GM21786 (cell line): Measurements from ENCODE around the gene GJB5.

Experiments used
- ATAC-seq: cut with Tn5 transposase; IDR thresholded peaks from one replicate; pipeline ENCODE4 v1.9.1; 2021; ENCODE audit not compliant: unreplicated experiment

Gene GJB5

DNA sequence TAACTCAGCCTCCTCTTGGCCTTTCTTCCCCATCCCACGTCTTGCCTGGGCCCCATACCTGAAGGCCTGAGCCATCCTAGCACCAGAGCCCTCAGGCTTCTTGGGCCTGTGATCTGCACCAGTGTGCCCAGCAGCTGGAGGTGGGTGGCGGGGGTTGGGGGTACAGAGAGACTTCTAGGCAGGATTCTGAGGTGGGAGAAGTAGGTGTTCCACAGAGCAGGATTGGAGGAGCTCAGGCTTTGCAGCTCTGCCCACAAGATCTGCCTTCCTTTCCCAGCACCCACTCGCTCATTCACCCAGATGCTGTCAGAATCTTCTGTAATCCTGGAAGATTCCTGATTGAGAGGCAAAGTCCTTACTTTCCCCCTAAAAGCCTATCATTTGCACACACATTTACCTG is 10.0 kb upstream of the GJB5 start:
- ATAC-seq, result no peak

DNA sequence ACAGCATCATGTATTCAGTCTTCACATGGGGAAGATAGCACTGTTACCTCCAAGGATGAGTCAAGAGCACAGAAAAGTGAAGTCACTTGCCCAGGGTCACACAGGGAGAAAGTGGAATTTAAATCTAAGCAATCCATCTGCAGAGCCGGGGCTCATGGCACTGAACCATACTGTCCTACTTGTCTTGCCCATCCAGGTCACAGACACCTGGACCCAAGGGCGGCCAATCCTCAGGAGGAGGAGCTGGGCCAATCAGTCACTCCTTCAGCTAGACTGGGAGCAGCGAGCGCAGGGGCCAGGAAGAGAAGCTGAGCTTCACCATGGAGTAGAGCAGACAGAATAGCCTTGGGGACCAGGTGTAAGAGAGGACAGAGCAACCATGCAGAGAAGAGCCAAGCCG is 9.2 kb upstream of the GJB5 start:
- ATAC-seq, result no peak

DNA sequence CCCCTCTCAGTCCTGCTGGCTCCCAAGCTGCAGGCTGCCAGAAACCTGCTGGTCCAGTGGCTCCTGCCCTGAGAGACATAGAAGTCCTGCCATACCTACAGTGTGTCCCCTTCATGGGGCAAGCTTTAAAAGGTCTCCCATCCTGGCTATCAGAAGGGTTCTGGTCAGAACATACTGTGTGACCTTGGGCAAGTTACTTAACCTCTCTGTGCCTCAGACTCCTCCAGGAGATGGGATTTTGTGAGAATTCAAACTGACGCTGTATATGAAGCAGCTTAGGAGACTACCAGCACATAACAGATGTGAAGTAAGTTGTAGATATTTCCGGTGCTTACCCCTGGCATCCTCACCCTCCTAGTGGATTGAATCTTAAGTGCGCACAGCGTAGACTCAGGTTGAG is 8.7 kb upstream of the GJB5 start:
- ATAC-seq, result no peak

DNA sequence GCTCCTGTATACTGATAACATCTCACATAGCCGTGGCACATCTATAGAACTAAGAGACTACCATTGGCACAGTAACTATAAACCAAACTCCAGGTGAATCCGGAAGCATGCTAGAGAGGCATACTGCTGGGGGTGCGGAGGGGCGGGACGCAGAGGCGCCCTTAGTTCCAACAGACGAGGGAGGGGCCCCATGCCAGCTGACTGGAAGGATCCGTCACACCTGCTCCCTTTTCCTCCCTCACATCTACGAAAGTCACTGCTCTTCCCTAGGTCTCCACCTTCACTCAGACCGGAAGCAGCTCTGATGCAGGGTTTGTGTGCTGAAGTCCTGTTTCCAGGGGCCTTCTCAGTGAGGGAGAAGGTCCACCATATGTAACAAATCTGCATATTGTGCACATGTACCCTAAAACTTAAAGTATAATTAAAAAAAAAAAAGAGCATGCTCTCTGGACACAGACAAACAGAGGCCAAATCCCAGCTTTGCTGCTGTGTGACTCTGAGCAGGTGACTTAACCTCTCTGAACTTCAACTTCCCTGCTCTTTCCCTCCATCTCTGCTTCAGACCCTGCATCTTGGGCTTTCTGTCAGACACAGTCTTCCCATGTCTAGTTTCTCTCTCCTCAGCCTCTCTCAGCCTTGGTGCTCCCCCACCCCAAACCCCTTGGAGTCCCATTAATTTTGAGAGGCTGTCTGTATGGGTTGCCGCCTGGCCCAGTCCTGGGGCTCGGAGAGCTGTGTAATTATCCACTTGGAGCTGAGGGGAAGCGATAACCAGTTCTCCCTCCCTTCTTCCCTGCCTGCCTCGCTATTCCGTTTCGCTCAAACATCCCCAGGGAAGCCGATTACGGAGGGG is 7.8 kb upstream of the GJB5 start:
- no peak for ATAC-seq

DNA sequence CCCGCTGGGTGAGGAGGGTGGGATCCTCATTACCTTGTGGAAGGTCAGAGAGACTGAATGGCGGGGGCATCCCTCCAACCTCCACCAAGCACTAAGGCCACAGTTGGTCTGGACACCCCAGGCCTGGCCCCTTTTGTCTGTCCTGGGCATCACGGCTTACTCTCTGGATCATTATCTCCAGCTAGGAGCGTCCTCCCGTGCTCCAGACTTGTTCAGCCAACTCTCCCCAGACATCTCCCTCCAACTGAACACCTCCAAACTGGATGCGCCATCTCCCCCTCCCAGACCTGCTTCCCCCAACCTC is 7.3 kb upstream of the GJB5 start:
- ATAC-seq, result no peak

DNA sequence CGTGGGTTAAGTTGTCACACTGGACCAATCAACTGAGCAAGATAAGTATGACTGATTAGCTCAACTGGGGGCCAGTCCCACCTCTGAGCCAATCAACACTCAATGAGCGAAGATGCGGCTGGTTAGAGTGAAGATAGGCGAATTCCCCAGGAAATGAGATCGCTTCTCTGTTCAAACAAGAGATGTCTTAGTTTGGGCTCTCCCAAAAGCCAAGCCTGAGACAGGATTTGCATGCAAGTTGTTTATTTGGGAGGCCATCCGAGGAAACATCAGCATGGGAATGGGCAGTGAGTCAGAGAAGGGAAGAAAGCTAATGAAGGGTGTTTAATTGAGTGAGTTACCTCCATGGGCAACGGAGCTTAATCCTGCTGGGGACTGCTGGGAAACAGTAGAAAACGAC is 4.9 kb upstream of the GJB5 start:
- ATAC-seq, result no peak

DNA sequence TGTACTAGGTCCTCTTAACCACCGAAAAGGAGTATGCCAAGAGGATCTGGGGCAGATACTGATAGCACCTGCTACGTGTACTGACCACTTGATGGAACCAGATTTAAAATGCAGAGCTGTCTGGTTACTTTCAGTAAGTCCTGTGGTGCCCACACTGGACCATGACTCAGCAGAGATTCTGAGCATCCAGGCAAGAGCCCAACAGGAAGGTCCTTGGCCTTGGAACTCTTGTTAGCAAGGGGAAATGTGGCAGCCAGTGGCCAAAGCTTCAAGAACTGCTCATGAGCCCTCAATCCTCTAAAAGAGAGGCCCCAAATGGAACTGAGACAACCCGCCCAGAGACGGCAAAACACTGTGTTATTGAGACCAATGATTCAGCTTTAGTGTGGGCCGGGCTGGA is 4.2 kb upstream of the GJB5 start:
- no peak for ATAC-seq

DNA sequence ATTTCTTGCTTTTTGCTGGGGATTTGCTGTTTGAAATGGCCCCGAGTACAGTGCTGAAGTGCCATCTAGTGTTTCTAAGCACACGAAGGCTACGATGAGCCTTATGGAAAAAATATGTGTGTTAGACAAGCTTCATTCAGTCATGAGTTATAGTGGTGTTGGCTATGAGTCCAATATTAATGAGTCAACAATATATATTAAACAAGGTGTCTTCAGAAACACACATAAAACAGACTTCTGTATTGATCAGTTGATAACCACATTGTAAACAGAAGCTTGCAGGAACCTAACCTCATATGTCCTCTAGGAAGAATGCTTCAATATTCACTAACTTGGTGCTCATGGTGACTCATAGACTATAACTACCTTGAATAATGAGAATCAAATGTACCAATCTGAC is 1.7 kb upstream of the GJB5 start:
- ATAC-seq, result no peak

DNA sequence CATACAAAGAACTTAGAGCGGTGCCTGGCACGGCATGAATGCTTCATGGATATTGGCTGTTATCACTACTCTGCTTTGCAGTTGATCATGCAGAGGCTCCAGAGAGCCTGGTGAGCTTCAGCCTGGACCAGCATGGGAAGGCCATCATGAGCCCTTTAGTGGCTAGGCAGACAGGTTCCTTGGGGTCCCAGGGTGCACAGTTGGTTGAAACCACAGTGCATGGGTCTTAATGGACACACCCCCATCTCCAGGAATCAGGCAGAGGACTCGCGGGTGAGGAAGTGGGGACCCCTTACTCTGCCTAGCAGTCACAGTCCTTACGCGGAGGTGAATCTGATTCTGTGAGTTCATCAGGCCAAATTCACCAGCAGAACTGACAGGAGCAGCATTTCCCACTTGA is 1.1 kb downstream of the GJB5 start:
- no peak for ATAC-seq

DNA sequence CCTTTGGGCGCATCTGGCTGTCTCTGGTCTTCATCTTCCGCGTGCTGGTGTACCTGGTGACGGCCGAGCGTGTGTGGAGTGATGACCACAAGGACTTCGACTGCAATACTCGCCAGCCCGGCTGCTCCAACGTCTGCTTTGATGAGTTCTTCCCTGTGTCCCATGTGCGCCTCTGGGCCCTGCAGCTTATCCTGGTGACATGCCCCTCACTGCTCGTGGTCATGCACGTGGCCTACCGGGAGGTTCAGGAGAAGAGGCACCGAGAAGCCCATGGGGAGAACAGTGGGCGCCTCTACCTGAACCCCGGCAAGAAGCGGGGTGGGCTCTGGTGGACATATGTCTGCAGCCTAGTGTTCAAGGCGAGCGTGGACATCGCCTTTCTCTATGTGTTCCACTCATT is 2.5 kb downstream of the GJB5 start:
- no peak for ATAC-seq

DNA sequence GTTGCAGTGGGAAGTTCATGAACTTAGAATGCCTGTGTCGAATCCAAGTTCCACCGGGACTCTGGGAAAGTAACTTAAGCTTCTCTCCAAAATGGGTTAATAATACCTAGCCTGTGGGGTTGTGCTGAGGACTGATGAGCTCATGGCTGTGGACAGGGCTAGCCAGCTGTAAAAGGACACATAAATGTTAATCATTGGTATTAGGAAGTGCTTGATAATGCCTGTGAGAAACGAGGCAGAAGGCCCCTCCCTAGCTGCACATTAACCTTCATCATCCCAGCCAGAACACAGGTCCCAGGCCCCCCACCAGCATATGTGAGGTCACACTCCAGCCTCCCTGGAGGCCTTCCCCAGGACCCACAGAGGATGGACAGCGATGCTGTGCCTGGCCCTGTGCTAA is 3.9 kb downstream of the GJB5 start:
- no peak for ATAC-seq

DNA sequence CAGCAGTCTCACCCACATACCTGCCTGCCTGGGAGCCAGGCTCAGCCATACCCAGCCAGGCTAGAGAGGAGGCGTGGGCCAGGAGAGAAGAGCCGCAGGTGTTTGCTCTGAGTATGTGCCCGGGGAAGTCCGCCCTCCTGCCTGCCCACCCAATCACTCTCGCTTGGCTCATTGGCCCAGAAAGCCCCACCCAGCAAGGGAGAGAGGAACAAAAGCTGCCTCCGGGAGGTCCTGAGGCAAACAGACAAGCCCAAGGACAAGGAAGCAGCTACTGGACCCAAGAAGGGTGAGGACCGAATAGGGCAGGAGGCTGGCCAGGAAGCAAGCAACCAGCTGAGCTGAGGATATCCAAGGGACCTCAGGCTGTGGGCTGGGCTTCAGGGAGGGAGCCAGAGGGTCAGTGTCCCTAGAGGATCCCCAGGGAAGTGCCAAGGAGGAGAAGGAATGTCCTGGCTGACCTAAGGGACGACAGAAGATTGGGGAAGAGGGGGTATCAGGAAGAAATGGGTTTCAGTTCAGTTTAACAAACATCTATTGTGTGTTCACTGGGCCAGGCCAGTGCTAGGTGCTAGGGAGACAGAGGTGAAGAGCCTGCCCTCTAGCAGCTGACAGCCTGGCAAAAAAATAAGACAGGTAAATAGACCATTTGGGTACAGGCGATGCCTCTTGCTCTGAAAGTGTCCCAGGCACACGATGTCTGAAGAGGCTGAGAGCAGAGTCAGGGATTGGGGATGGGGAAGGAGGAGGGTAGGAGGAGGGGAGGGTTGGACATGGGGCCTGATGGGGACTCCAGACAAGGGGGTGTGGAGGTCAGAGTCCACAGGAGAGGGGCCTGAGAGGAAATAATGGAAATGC is 4.9 kb downstream of the GJB5 start, which contains the start of gene GJB4:
GJB4 (plus strand) TSS at position 238 of the 855 bp plus-strand sequence. CDS start 1,515 bp downstream, outside the sequence.
- ATAC-seq, result no peak

DNA sequence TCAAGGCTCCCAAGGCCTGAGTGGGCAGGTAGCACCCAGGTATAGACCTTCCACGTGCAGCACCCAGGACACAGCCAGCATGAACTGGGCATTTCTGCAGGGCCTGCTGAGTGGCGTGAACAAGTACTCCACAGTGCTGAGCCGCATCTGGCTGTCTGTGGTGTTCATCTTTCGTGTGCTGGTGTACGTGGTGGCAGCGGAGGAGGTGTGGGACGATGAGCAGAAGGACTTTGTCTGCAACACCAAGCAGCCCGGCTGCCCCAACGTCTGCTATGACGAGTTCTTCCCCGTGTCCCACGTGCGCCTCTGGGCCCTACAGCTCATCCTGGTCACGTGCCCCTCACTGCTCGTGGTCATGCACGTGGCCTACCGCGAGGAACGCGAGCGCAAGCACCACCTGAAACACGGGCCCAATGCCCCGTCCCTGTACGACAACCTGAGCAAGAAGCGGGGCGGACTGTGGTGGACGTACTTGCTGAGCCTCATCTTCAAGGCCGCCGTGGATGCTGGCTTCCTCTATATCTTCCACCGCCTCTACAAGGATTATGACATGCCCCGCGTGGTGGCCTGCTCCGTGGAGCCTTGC is 6.4 kb downstream of the GJB5 start:
- no peak for ATAC-seq

DNA sequence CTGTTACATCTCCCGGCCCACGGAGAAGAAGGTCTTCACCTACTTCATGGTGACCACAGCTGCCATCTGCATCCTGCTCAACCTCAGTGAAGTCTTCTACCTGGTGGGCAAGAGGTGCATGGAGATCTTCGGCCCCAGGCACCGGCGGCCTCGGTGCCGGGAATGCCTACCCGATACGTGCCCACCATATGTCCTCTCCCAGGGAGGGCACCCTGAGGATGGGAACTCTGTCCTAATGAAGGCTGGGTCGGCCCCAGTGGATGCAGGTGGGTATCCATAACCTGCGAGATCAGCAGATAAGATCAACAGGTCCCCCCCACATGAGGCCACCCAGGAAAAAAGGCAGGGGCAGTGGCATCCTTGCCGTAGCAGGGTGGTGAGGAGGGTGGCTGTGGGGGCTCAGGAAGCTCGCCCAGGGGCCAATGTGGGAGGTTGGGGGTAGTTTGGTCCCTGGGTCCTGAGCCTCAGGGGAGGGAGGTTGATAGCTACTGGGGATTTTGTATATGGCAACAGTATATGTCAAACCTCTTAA is 7.0 kb downstream of the GJB5 start:
- no peak for ATAC-seq

DNA sequence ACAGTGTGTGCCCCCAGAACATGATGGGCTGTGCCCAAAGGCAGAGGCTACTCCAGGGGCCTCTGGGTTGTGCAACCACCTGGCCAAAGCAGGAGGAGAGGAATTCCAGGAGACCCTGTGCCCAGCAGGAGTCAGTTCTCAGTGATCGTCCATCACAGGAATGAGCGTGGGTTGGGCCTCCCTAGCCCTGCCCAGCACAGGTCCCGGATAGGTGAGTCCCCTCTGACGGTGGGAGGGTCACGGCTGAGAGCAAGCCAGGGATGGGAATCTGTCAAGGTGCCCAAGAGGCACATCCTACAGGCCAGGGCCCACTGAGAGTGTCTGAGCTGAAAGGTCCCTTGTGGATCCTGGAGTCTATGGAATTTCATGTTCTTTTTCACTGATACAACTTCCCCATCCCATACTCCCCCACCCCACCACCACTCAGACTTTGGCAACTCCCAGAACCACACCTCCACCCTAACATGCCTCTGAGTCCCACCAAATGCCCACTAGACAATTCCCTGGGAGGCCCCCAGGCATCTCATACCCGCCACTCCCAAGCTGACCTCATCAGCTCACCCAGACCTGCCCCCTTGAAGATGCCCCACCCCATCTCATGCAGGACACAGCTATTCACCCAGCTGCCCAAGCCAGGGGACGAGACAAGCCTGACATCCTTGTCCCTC is 7.8 kb downstream of the GJB5 start:
- no peak for ATAC-seq

DNA sequence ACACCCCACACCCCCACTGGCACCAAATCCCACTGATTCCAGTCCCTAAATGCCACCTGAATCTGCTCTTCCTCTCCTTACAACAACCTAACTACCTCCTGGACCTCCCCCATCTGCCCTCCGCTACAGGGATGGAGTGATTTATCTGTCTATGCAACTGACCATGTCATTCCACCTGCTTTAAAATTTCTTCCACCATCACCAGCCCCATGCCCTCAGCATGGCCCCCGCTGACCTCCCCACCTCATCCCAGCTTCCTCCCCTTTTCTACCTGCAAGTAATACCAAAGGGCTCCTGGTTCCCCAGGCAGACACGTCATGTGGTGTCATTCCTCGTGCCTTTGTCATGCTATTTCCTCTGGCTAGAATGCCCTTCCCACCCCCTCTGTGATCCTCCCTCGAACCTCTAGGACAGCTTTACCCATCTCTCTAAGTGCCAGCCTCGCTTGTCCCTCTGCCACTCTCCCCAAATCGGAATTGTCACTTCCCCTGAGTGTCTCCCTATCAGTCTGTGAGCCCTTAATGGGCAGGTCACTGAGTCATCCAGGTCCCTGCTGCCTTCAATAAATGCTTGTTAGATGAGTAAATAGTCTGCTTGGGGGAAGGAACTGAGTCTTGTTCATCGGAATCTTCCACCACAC is 8.4 kb downstream of the GJB5 start:
- ATAC-seq, result no peak

DNA sequence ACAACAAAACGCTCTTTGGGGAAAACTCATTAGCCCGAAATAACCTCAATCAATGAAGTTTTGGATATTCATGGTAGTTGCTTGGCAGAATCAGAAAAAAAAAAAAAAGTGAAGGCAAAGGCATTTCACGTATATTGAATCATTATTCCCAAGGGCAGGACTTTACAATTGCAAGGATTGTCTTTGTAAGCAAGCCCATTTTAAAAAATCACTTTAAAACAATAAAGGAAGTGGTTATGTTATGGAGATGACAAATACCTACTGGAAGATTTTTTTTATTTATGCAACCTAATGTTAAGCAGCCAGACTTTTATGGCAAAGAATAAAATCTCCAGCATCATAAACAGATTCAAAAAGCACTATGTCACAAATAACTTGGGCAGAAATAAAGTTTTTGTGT is 14.0 kb downstream of the GJB5 start:
- ATAC-seq, result no peak

DNA sequence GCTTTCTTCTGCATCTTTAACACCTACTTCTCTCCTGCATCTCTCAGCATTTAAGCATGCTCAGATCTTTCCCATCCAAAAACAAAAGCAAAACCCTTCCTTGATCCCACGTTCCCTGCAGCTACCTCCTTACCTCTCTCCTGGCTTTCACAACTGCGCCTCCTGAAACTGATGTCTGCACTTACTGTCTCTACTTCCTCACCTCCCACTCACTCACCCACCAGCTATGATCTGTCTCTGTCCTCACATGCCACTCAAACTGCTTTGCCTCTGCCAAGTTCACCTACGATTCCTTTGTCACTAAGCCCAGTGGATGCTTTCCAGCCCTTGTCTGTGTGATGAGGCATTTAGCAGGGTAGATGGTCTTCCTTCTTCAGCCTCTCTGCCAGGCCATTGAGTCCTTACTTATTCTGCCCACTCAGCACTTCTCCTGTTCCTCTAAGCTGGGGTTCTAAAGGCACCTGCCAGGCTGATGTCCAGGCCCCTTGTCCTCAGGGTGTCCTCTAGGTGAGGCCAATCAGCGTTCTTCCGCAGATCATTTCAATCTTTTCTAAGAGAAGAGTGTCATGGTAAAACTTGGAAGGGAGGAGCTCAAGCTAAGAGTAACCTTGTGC is 16.2 kb downstream of the GJB5 start:
- no peak for ATAC-seq

DNA sequence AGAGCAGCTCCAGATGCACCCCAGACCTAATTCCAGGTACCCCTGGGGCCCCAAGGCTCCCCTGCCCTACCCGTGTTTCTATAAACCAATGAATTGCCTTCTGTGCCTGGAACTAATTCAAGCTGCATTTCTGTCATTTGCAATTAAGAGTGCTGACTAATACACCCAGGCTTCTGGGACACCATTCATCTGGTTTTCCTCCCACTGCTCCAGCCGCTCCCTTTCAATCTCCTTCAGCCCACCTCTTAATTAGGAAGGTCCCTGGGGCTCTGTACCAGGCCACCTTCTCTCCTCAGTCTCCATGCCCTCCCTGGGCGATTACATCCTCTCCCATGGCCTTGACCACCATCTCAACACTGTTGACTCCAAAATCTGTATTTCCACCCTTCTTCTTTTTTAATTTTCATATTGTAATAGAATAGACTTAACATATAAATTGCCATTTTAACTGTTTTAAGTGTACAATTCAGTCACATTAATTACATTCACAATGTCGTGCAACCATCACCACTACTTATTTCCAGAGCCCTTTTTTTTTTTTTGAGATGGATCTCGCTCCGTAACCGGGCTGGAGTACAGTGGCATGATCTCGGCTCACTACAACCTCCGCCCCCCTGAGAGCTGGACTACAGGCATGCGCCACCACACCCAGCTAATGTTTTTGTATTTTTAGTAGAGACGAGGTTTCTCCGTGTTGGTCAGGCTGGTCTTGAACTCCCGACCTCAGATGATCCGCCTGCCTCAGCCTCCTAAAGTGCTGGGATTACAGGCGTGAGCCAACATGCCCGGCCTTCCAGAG is 16.9 kb downstream of the GJB5 start:
- no peak for ATAC-seq
